Activated T-cell treated with anti-CD3 and anti-CD28 coated beads, Interleukin-2, amount 50 U/mL, for 1 hour (primary cell): ENCODE measurements around the gene OR1L1.

ENCODE experiments used
- DNase-seq: peaks from one replicate; pipeline ENCODE4 v3.0.0-alpha.2; 2020

The OR1L1 gene, protein sequence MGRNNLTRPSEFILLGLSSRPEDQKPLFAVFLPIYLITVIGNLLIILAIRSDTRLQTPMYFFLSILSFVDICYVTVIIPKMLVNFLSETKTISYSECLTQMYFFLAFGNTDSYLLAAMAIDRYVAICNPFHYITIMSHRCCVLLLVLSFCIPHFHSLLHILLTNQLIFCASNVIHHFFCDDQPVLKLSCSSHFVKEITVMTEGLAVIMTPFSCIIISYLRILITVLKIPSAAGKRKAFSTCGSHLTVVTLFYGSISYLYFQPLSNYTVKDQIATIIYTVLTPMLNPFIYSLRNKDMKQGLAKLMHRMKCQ

DNA sequence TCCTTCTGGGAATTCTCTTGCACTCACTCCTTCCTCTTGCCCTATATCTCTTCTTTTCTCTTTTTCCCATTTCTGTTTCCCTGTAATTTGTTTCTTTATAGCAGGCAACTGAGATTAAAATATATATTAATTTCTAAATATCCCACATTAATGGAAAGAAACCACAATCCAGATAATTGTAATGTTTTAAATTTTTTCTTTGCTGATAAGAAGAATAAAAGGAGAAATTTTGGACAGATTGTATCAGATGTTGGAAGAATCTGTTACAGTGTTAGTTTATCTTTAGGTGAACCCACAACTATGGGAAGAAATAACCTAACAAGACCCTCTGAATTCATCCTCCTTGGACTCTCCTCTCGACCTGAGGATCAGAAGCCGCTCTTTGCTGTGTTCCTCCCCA, at the start of gene OR1L1:
OR1L1 (plus strand) TSS at position 301 of the 400 bp plus-strand sequence; CDS start at position 301, 0 bp downstream.
- no peak for DNase-seq

DNA sequence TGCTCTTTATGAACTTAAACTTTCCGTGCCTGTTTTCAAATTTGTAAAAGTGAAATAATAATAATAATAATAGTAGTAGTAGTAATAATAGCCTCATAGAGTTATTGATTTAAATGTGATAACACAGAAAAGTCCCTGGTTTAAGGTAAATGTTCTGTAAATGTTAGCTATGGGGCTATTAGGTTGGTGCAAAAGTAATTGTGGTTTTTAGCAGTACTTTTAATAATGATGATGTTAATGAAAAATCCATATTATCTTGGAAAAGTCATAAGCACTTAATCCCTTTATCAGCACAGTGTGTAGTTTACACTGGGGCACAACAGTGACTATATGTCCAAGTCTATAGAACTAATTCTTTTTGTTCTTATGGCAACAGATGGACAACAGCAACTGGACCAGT, 47.2 kb upstream of the OR1L1 start, which contains the start of gene OR1Q1:
OR1Q1 (plus strand) TSS at position 377 of the 400 bp plus-strand sequence; CDS start at position 377, 0 bp downstream.
- DNase-seq: no peak

DNA sequence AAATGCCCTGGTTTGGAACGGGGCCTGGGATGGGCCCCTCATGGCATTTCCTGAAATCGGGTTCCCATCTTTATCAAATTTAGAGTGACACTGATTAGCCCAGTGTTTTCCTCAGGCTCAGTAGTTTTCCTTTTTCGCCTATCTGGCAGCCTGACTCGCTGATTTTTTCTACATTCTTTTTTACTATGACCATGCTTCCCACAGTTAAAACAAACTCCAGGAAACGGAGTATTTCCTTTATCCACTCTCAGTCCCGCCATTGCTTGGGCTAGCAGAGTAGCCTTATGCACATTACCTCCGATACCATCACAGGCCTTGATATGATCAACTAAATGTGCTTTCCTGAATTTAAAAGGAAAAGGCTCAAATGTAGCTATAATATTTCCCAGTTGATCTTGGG, 41.5 kb upstream of the OR1L1 start:
- no peak for DNase-seq

DNA sequence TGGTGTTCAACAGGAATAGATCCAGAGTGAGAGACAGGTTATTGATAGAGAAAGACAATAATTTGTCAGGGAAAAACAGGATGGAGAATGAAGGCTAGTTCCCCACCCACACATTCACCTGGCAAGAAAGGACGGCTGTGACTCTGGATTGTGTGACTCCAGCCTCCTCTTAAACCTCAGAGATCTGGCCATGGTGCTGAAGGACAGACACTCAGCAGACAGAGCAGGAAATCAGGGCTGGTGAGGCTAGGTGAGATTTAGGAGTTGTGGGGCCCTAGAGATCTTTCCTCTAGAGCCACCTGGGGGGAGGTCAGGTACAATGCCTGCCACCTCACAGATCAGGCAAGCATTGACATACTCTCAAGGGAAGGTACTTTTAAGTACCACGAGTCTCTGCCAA, 19.3 kb upstream of the OR1L1 start:
- no peak for DNase-seq

DNA sequence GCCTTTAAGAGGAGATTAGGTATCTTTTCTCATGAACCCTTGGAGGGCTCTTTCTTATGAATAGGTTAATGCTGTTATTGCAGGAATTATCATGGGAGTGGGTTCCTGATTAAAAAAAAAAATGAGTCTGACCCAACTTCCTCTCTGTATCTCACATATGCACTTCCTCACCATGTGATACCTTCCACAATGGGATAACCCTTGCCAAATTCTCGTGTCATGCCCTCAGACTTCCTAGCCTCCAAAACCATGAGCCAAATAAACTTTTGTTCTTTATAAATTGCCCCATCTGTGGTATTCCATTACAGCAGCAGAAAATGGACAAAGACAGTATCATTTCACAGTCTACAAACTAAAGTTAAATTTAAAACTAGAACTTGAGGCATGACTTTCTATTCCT, 5.1 kb upstream of the OR1L1 start:
- no peak for DNase-seq

DNA sequence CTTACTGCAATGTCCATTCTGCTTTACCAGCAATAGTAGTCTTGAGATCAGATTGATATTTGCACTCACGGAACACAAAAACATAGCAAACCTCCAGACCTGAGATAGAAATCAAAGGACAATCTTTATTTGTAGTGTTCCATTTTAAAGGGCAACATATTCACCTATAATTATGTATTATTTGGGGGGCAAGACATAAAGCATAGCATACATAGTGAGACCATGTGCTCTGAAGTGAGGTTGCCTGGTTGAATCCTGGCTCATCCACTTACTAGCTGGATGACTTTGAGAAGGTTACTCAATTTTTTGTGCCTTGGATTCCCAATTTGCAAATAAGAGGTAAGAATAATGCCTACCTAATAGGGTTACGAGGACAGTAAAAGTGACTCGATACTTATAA, 4.0 kb upstream of the OR1L1 start, which contains the start of gene OR1B1:
OR1B1 (minus strand) TSS at position 101 of the 400 bp plus-strand sequence.
- DNase-seq: no peak

DNA sequence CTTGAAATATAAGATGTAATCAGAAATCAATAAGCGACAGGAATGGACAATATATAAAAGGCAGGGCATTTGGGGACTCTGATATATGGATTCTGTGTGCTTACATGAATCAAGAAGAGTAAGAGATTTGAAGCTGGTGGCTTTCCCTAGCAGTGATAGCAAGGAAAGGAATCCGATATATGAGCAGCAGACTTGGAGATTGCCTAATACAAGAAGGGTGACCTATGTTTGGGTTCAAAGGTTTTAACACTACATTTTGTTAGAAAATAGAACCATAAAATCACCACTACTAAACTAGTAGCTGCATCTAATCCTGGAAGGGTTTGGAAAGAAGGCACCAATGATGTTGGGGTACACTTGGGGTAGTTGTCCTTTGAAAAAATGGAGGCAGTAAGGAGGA, 11.0 kb downstream of the OR1L1 start:
- no peak for DNase-seq

DNA sequence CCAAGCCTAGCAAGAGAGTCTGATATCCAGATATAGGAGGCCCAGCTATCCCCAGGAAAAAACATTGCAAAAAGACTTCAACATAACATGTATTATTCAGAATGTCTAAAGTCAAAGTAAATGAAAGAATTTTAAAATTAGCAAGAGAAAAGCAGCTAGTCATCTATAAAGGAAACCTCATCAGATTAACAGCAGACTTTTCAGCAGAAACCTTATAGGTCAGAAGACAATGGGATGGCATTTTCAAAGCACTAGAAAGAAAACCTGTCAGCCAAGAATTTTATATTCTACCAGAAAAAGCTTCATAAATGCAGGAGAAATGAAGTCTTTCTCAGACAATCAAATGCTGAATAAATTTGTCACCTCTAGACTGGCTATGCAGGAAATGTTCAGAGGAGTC, 23.3 kb downstream of the OR1L1 start:
- no peak for DNase-seq

DNA sequence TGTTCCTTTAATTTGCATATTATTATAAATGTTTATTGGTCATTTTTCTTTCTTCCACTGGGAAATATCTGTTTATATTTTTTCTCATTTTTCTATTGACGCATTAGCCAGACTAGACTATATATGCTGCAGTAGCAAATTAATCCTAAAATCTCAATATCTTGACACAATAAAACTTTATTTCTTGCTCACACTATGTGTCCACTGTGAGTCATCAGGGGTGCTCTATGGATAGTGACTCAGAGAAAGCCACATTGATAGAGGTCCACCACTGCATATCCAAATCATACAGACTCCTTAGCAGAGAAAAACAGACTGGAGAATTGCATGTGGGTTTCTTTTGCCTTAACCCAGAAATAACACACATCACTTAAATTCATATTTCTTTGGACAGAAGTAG, 34.2 kb downstream of the OR1L1 start:
- no peak for DNase-seq
